WTC11 (cell line): ENCODE results near the gene KICS2.

Experiments used
- CTCF ChIP-seq: fragments of 200-600 bp; IDR thresholded peaks from 2 replicates; pipeline ENCODE4 v1.8.0; 2022; ENCODE audit warnings: antibody characterized with exemption
- JUN ChIP-seq: sonication (generic); formaldehyde crosslinking; IDR thresholded peaks from 2 replicates; pipeline ENCODE4 v1.8.0; 2023; ENCODE audit warnings: mild to moderate bottlenecking, missing genetic modification reagents
- NR1H2 ChIP-seq: sonication (generic); formaldehyde crosslinking; IDR thresholded peaks from 2 replicates; pipeline ENCODE4 v1.9.0; 2021; ENCODE audit warnings: mild to moderate bottlenecking, moderate library complexity, missing genetic modification reagents
- ZBTB21 ChIP-seq: sonication (generic); formaldehyde crosslinking; IDR thresholded peaks from 2 replicates; pipeline ENCODE4 v1.8.1; 2023; ENCODE audit warnings: mild to moderate bottlenecking, missing genetic modification reagents, borderline replicate concordance
- ZNF138 ChIP-seq: sonication (generic); formaldehyde crosslinking; conservative IDR thresholded peaks from 2 replicates; pipeline ENCODE4 v1.8.1; 2022; ENCODE audit warnings: mild to moderate bottlenecking, moderate library complexity, missing genetic modification reagents
- TF ChIP-seq, protein P1 (sequence below): sonication (generic); formaldehyde crosslinking; IDR thresholded peaks from 2 replicates; pipeline ENCODE4 v1.8.1; 2023; ENCODE audit warnings: mild to moderate bottlenecking, missing genetic modification reagents, moderate library complexity

- TF ChIP-seq CTCF (no peak), JUN (CRISPR knock-in tag) (no peak), ZNF138 (CRISPR knock-in tag) (no peak), ZBTB21 (CRISPR knock-in tag) (no peak), NR1H2 (CRISPR knock-in tag) (no peak)
- TF ChIP-seq, protein P1, sequence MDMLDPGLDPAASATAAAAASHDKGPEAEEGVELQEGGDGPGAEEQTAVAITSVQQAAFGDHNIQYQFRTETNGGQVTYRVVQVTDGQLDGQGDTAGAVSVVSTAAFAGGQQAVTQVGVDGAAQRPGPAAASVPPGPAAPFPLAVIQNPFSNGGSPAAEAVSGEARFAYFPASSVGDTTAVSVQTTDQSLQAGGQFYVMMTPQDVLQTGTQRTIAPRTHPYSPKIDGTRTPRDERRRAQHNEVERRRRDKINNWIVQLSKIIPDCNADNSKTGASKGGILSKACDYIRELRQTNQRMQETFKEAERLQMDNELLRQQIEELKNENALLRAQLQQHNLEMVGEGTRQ (CRISPR knock-in tag), result no peak
Measured at GRCh38 chr12:64240781-64241180, 18.7 kb upstream of the KICS2 start.
